CD14-positive monocyte (primary cell): ENCODE data around the gene DHPS. TPM values are rescaled to one million over a fixed set of nuclear protein-coding genes. Genes with fewer than 3 reads are reported as not detected.
"Not testable (repeated sequence)": the region's sequence is repeated elsewhere in the genome, so short reads cannot be mapped to it uniquely, and the experiment has no call there.

ENCODE experiments used
- DNase-seq, 3 donors: peaks; one replicate each; pipeline ENCODE4 v3.0.0-alpha.2; 2011 to 2022
- H2AFZ ChIP-seq: 2 replicates; pipeline ENCODE4 v1.6.0; 2012; ENCODE audit warnings: mild to moderate bottlenecking, low read depth, low read length, inconsistent platforms; ENCODE audit not compliant: insufficient read depth, poor library complexity, severe bottlenecking
- H3K27ac ChIP-seq, 2 donors: 1 replicate in 1 of 2; 2 replicates in 1 of 2; pipeline ENCODE4 v1.5.1; 2012 to 2013; ENCODE audit warnings: low read length in 2 of 2, control low read depth in 1 of 2, inconsistent platforms in 1 of 2, low read depth in 1 of 2, mild to moderate bottlenecking in 1 of 2
- H3K27me3 ChIP-seq, 2 donors: one replicate each; pipeline versions ENCODE4 v1.6.0 to v1.6.1; 2011 to 2013; ENCODE audit warnings: low read length in 2 of 2; ENCODE audit not compliant: control insufficient read depth in 2 of 2, insufficient read depth in 2 of 2
- H3K36me3 ChIP-seq, 2 donors: replicated peaks in 1 of 2; 1 replicate in 1 of 2; 2 replicates in 1 of 2; pipeline versions ENCODE4 v1.5.1 to v1.6.1; 2012 to 2013; ENCODE audit warnings: low read length in 2 of 2, control low read depth in 1 of 2, inconsistent platforms in 1 of 2, mild to moderate bottlenecking in 1 of 2; ENCODE audit not compliant: insufficient read depth in 2 of 2, control insufficient read depth in 1 of 2
- H3K4me1 ChIP-seq, 2 donors: 1 replicate in 1 of 2; 2 replicates in 1 of 2; pipeline versions ENCODE4 v1.5.1 to v1.6.1; 2012 to 2013; ENCODE audit warnings: low read length in 2 of 2, control low read depth in 1 of 2, inconsistent platforms in 1 of 2, mild to moderate bottlenecking in 1 of 2, moderate library complexity in 1 of 2; ENCODE audit not compliant: insufficient read depth in 2 of 2, control insufficient read depth in 1 of 2
- H3K4me2 ChIP-seq: replicated peaks from 2 replicates; pipeline ENCODE3; 2012; ENCODE audit warnings: low read length, moderate library complexity, mild to moderate bottlenecking; ENCODE audit not compliant: poor library complexity, severe bottlenecking; ENCODE audit errors: extremely low read depth
- H3K4me3 ChIP-seq, 3 experiments: fragments of 200-600 bp in 1 of 3; sonication (generic) in 1 of 3; replicated peaks in 1 of 3; 1 replicate in 2 of 3; 2 replicates in 1 of 3; pipeline ENCODE4 v1.5.1; 2011 to 2013; ENCODE audit warnings: low read length in 3 of 3, mild to moderate bottlenecking in 3 of 3, control low read depth in 2 of 3, low read depth in 2 of 3, inconsistent platforms in 1 of 3, moderate library complexity in 1 of 3
- H3K79me2 ChIP-seq: 2 replicates; pipeline ENCODE4 v1.6.0; 2012; ENCODE audit warnings: mild to moderate bottlenecking, control low read depth, inconsistent platforms, low read length, moderate library complexity; ENCODE audit not compliant: insufficient read depth
- H3K9ac ChIP-seq: 2 replicates; pipeline ENCODE4 v1.6.0; 2017; ENCODE audit warnings: low read length, mild to moderate bottlenecking; ENCODE audit not compliant: insufficient read depth, poor library complexity, severe bottlenecking
- H3K9me3 ChIP-seq, 2 donors: replicated peaks in 1 of 2; 1 replicate in 1 of 2; 2 replicates in 1 of 2; pipeline versions ENCODE4 v1.5.1 to v1.6.1; 2012 to 2013; ENCODE audit warnings: low read length in 2 of 2, control low read depth in 1 of 2; ENCODE audit not compliant: control insufficient read depth in 1 of 2, insufficient read depth in 1 of 2
- H4K20me1 ChIP-seq: 2 replicates; pipeline ENCODE4 v1.6.0; 2012; ENCODE audit warnings: mild to moderate bottlenecking, low read length, control low read depth, moderate library complexity; ENCODE audit not compliant: insufficient read depth
- H3K27ac Mint-ChIP-seq, 7 donors: one replicate each; pipeline ENCODE4 v1.8.0; 2020; ENCODE audit warnings: mild to moderate bottlenecking in 7 of 7, mixed read lengths in 7 of 7, moderate library complexity in 6 of 7, inconsistent platforms in 2 of 7
- H3K27me3 Mint-ChIP-seq, 3 donors: one replicate each; pipeline ENCODE4 v1.8.0; 2021 to 2022; ENCODE audit warnings: low read depth in 3 of 3, mild to moderate bottlenecking in 3 of 3, mixed read lengths in 3 of 3, moderate library complexity in 3 of 3, inconsistent platforms in 1 of 3
- H3K36me3 Mint-ChIP-seq, 2 donors: one replicate each; pipeline ENCODE4 v1.8.0; 2020; ENCODE audit warnings: mixed read lengths in 2 of 2, inconsistent platforms in 1 of 2, mild to moderate bottlenecking in 1 of 2
- H3K4me1 Mint-ChIP-seq: one replicate; pipeline ENCODE4 v1.8.0; 2020; ENCODE audit warnings: mild to moderate bottlenecking, mixed read lengths
- H3K4me3 Mint-ChIP-seq, 2 donors: one replicate each; pipeline ENCODE4 v1.8.0; 2020; ENCODE audit warnings: mild to moderate bottlenecking in 2 of 2, mixed read lengths in 2 of 2, moderate library complexity in 1 of 2
- H3K9me3 Mint-ChIP-seq, 7 donors: one replicate each; pipeline ENCODE4 v1.8.0; 2020 to 2022; ENCODE audit warnings: mixed read lengths in 7 of 7, mild to moderate bottlenecking in 6 of 7, moderate library complexity in 6 of 7, inconsistent platforms in 2 of 7
- CTCF ChIP-seq: fragments of 200-600 bp; IDR thresholded peaks from one replicate; pipeline ENCODE4 v1.8.0; 2022; ENCODE audit warnings: antibody characterized with exemption, mild to moderate bottlenecking
- WGBS: methylation state at CpG from one replicate; pipeline ENCODE4 v1.1.5; 2013; ENCODE audit warnings: missing lambda C conversion rate; ENCODE audit not compliant: insufficient coverage; 5-methylcytosine and 5-hydroxymethylcytosine counted together
- intact Hi-C, 2 donors: fragments of 100-400 bp; cut with micrococcal nuclease; formaldehyde crosslinking; loops; one replicate each; pipeline versions ENCODE4 v1.15.0 to v1.15.1; 2023
- polyA plus RNA-seq, 3 donors: library from polyadenylated mRNA; depleted of rRNA in 1 of 3; unstranded in 2 of 3; stranded (reverse) in 1 of 3; fragments of 300-500 nt in 2 of 3; fragments of >200 nt in 1 of 3; fragmentation: Illumina TruSeq in 2 of 3; gene quantifications; 1 replicate in 2 of 3; 2 replicates in 1 of 3; pipeline ENCODE4 v1.2.3, GENCODE V29; 2012 to 2021

DHPS gene
- polyA plus RNA-seq, 3 donors = 51.0 to 130 (median 53.4) TPM

DNA sequence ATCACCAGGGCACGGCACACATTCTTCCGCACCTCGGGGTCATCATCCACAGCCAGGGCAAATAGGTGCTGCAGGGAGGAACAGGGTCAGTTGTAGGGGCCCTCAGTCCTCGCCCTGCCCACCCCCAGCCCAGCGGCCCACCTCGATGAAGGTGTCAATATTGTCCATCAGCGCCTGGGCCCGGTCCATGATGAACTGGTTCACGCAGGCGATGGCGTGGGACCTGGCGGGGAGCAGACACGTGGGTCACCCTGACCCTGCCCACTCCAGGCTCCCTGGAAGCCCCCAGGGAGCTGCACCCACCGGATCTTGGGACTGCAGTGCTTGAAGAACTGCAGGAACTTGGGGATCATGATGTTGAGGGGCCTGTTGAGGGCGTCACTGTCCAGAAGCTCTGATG, 33.4 kb upstream of the DHPS start:
- H3K27me3 Mint-ChIP-seq = peaks cover 0 to 1% (median 0%) of the 10 kb centered on the region in 3 donors
- H3K27ac Mint-ChIP-seq = no peak overlapping the region
- H3K79me2 ChIP-seq = peaks cover 30% of the 10 kb centered on the region
- H3K36me3 ChIP-seq = peaks cover 53 to 75% of the 10 kb centered on the region in 2 donors
- no peaks in the 10 kb centered on the region for H3K27me3 ChIP-seq
- H3K27ac ChIP-seq = no peak overlapping the region
- H3K4me3 Mint-ChIP-seq = no peak overlapping the region
- H3K4me1 ChIP-seq = no peaks in the 10 kb centered on the region
- H3K4me3 ChIP-seq = no peak overlapping the region
- no peaks in the 10 kb centered on the region for H3K9me3 ChIP-seq
- peaks cover 2% of the 10 kb centered on the region for H3K4me1 Mint-ChIP-seq
- peaks cover 0 to 4% (median 0%) of the 10 kb centered on the region in 7 donors for H3K9me3 Mint-ChIP-seq
- 99% methylated on average over 8 of the region's 15 CpGs for WGBS
- H2AFZ ChIP-seq = no peak overlapping the region
- no peaks in the 10 kb centered on the region for H4K20me1 ChIP-seq
- H3K9ac ChIP-seq = no peak overlapping the region
- no peak for TF ChIP-seq CTCF
- no peak for DNase-seq
- no peak overlapping the region for H3K4me2 ChIP-seq
- peaks cover 62 to 85% of the 10 kb centered on the region in 2 donors for H3K36me3 Mint-ChIP-seq
- intact Hi-C loops = no loop called here

DNA sequence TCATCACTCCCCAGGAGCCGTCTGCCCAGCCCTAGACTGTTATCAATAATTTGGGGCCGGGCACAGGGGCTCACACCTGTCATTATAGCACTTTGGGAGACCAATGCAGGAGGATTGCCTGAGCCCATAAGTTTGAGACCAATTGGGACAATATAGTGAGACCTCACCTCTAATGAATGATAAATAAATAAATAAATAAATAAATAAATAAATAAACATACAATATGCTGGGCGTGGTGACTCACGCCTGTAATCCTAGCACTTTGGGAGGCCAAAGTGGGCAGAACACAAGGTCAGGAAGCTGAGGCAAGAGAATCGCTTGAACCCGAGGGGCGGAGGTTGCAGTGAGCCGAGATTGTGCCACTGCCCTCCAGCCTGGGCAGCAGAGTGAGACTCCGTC, 31.6 kb upstream of the DHPS start:
- H3K9ac ChIP-seq, H3K4me3 Mint-ChIP-seq, DNase-seq, H3K27me3 Mint-ChIP-seq, H3K27me3 ChIP-seq, H3K4me1 ChIP-seq, H3K4me1 Mint-ChIP-seq, H3K27ac ChIP-seq, H3K9me3 ChIP-seq, H3K9me3 Mint-ChIP-seq, H3K27ac Mint-ChIP-seq, H4K20me1 ChIP-seq, H2AFZ ChIP-seq, intact Hi-C loops, H3K4me3 ChIP-seq, H3K4me2 ChIP-seq: not testable (repeated sequence)
- peaks cover 60 to 86% of the 10 kb centered on the region in 2 donors for H3K36me3 Mint-ChIP-seq
- 100% methylated on average over 2 of the region's 9 CpGs for WGBS
- Histone ChIP-seq H3K36me3 (peaks cover 56 to 81% of the 10 kb centered on the region in 2 donors), H3K79me2 (peaks cover 12% of the 10 kb centered on the region)
